ENCODE data around the gene IGSF21.

DNA sequence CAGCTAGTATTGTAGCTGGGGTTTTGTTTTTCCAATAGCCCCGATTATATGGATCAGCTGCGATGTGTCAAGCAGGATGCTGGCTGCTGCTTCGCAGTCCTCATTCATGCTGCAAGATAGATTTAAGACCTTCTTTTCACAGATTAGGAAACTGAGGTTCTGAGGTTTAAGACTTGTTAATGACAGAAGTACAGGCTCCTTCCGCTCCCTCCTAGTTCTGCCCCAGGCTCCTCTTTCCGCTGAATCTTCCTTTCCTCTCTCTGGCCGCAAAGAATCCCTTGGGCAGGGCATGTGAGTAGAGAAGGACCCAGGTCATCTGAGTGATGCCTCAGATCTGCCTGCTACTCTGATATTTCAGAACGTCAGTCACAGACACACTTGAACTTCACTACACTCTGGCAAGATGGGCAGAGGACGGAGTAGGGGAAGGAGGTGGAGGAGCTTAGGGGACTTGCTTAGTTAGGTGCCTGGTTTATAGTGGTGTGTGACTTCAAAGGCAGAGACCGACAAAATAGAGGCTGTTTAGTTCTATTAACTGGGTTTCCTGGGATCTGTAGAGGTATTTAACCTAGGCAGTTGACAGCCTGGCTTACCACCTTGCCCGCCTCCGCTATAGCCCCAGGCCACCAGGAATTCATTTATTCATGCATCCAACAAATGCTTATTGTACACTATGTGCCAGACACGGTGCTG lies 4.2 kb downstream of the IGSF21 start:
- TF ChIP-seq HOXA7 (CRISPR knock-in tag; IDR thresholded peaks at IDR 0.05) (no peak), MAFK (IDR thresholded peaks at IDR 0.05; ENCODE audit: partially characterized antibody) (no peak), GATA3 (IDR thresholded peaks at IDR 0.05; ENCODE audit: borderline replicate concordance) (no peak), JUN (IDR thresholded peaks at IDR 0.05) (no peak), NR3C1 (IDR thresholded peaks at IDR 0.05) (no peak), CEBPB (IDR thresholded peaks at IDR 0.05) (no peak), POLR2A (IDR thresholded peaks at IDR 0.05; ENCODE audit: low read length) (no peak), BHLHE40 (IDR thresholded peaks at IDR 0.05; ENCODE audit: low read depth, low read length) (no peak), PHF8 (IDR thresholded peaks at IDR 0.05; ENCODE audit: borderline replicate concordance, low read depth) (no peak), RCOR1 (IDR thresholded peaks at IDR 0.05; ENCODE audit: low read depth, low read length) (no peak), RAD21 (conservative IDR thresholded peaks at IDR 0.05 in 1 of 2, IDR thresholded peaks at IDR 0.05 in 1 of 2) (no peak)
- TF ChIP-seq, protein P1, sequence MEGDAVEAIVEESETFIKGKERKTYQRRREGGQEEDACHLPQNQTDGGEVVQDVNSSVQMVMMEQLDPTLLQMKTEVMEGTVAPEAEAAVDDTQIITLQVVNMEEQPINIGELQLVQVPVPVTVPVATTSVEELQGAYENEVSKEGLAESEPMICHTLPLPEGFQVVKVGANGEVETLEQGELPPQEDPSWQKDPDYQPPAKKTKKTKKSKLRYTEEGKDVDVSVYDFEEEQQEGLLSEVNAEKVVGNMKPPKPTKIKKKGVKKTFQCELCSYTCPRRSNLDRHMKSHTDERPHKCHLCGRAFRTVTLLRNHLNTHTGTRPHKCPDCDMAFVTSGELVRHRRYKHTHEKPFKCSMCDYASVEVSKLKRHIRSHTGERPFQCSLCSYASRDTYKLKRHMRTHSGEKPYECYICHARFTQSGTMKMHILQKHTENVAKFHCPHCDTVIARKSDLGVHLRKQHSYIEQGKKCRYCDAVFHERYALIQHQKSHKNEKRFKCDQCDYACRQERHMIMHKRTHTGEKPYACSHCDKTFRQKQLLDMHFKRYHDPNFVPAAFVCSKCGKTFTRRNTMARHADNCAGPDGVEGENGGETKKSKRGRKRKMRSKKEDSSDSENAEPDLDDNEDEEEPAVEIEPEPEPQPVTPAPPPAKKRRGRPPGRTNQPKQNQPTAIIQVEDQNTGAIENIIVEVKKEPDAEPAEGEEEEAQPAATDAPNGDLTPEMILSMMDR (IDR thresholded peaks at IDR 0.05), result no peak
- TF ChIP-seq, protein P2, sequence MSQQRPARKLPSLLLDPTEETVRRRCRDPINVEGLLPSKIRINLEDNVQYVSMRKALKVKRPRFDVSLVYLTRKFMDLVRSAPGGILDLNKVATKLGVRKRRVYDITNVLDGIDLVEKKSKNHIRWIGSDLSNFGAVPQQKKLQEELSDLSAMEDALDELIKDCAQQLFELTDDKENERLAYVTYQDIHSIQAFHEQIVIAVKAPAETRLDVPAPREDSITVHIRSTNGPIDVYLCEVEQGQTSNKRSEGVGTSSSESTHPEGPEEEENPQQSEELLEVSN (IDR thresholded peaks at IDR 0.05; ENCODE audit: borderline replicate concordance, low read depth), result no peak
- TF ChIP-seq, protein P3, sequence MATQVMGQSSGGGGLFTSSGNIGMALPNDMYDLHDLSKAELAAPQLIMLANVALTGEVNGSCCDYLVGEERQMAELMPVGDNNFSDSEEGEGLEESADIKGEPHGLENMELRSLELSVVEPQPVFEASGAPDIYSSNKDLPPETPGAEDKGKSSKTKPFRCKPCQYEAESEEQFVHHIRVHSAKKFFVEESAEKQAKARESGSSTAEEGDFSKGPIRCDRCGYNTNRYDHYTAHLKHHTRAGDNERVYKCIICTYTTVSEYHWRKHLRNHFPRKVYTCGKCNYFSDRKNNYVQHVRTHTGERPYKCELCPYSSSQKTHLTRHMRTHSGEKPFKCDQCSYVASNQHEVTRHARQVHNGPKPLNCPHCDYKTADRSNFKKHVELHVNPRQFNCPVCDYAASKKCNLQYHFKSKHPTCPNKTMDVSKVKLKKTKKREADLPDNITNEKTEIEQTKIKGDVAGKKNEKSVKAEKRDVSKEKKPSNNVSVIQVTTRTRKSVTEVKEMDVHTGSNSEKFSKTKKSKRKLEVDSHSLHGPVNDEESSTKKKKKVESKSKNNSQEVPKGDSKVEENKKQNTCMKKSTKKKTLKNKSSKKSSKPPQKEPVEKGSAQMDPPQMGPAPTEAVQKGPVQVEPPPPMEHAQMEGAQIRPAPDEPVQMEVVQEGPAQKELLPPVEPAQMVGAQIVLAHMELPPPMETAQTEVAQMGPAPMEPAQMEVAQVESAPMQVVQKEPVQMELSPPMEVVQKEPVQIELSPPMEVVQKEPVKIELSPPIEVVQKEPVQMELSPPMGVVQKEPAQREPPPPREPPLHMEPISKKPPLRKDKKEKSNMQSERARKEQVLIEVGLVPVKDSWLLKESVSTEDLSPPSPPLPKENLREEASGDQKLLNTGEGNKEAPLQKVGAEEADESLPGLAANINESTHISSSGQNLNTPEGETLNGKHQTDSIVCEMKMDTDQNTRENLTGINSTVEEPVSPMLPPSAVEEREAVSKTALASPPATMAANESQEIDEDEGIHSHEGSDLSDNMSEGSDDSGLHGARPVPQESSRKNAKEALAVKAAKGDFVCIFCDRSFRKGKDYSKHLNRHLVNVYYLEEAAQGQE (IDR thresholded peaks at IDR 0.05), result no peak
